GM19372 (cell line): Measurements from ENCODE around the gene GOLGA6L7.
"Not testable (repeated sequence)": the region's sequence is repeated elsewhere in the genome, so short reads cannot be mapped to it uniquely, and the experiment has no call there.

Experiments
- ATAC-seq: cut with Tn5 transposase; IDR thresholded peaks from one replicate; pipeline ENCODE4 v1.9.1; 2021; ENCODE audit warnings: mild to moderate bottlenecking, low read depth, moderate library complexity; ENCODE audit not compliant: unreplicated experiment

The GOLGA6L7 gene

GRCh38 chr15:28885128-28885629, 36.7 kb upstream of the GOLGA6L7 start:
- ATAC-seq, result no peak

DNA sequence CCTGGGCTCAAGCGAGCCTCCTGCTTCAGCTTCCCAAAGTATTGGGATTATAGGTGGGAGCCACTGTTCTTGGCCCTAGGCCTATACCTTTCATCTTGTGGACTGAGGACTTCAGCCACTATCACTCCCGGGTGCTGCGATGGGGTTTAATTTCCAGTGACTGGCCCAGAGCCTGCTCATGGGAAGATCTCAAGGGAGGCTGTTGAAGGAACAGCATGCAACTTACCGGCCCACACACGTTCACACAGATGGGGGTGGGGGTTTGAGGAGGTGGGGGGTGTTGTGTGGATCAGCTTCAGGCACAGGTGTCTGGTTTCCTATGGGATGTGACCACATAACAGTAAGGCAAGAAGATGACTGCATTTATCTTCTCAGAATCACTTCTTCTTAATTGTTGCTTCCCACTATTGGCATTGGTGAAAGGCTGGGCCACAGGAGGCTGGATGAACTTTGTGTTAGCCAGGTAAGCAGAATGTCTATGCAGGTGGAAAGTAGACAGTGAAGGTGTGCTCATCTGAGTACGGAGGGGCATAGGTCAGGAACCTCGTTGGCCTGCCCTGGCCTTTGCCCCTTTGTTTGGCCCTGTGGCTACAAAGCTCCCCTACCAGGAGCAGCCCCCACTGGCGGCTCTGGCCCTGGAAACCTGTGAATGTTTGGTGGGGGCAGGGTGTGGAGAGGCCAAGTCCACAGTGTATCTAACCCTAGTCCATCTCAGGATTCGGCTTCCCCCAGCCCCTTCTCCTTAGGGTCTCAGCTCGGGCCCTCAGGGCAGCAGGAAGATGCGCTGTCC, 35.9 kb upstream of the GOLGA6L7 start:
- ATAC-seq, result no peak

GRCh38 chr15:28881600-28881999, 33.2 kb upstream of the GOLGA6L7 start:
- ATAC-seq, result no peak

GRCh38 chr15:28881170-28881569, 32.7 kb upstream of the GOLGA6L7 start:
- ATAC-seq, result no peak

DNA sequence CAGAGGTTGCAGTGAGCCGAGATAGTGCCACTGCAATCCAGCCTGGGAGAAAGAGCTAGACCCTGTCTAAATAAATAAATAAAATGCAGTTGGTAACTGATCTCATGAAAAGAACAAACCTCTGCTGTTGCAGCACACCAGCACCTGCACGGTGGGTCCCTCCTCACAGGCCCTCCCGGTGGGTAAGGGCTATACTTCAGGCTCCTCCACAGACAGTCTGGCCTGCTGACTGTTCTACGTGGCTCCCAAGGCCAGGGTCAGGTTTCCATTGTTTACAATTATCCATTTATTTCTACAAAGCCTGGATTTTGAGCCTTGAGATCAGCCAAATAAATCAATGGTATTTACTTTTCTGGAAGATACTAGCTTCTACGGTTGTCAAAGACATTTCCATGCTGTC, 32.2 kb upstream of the GOLGA6L7 start:
- ATAC-seq, result no peak

GRCh38 chr15:28879551-28879950, 31.1 kb upstream of the GOLGA6L7 start:
- no peak for ATAC-seq

DNA sequence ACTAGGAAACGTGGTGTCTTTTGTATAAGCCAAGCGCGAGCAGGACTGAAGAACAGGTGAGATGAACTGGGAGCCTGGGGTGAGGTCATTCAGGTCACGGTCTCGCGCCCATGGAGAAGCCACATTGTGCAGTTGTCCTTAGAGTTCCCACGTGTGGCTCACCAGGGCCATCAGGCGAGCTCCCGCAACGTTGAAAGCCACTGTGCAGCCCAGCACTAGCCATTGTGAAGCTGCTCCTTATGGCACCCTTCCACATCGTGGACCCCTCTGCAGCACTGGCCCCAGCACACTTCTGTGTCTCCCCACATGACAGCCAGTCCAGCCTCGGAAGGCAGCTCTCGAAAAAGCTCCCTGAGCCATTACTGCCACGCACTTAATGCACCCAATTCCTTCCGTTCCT, 29.8 kb upstream of the GOLGA6L7 start:
- no peak for ATAC-seq

- no peak for ATAC-seq
These were observed 28.4 kb upstream of the GOLGA6L7 start for GRCh38 chr15:28876845-28877185.

DNA sequence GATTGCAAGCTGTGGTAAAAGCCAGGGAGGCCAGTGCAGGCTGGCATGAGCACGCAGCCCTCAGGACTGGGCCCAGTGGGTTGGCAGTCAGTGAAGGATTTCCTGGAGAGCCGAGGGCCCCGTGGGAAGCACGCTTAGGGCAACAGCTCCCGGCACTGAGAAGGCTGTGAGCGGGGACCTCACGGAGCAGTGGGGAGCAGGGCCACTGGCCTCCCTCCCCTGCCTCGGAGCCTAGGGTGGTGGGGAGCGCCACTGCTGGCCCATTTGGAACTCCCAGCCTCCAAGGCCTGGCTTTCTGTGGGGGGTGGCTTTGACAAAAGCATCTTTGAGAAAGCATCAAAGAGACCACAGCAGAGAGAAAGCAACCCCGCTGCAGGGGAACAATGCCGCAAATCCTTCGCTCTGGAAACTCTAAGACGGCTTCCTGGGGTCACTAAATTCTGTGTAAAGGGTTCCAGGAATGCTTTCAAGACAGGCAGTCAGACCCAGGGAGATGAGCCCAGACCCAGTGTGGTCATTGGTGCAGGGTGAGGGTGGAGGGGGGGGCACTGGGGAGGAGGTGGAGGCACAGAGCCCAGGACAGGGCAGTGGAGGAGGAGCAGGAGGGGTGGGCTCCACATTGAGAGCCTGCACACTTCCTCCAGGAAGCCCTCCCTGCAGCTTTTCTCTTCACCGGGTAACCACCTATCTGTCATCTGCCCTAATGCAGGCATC, 27.8 kb upstream of the GOLGA6L7 start:
- ATAC-seq, result no peak

DNA sequence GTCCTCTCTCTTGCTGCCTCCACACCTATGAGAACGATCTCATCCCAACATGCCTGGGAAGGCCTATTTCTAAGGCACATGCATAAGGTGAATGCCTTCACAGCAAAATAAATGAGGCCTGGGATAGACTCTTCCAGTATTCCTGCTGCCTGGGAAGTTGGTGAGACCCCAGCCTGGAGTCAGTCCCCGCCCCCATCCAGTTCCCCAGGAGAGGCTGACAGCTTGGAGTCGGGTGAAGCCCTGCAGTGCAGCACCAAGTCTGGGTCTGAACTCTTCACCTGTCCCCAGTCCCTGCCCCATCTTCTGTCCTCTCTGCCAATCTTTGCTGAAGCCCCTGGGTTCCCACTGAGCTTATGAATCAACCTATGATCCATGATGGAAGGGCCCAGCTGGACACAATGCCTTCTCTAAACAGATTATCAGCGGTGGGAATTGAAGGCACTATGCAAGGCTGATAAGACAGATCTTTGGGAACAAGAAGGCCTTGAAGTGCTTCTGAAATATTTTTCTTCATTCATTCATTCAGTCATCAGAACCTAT, 27.1 kb upstream of the GOLGA6L7 start:
- no peak for ATAC-seq

DNA sequence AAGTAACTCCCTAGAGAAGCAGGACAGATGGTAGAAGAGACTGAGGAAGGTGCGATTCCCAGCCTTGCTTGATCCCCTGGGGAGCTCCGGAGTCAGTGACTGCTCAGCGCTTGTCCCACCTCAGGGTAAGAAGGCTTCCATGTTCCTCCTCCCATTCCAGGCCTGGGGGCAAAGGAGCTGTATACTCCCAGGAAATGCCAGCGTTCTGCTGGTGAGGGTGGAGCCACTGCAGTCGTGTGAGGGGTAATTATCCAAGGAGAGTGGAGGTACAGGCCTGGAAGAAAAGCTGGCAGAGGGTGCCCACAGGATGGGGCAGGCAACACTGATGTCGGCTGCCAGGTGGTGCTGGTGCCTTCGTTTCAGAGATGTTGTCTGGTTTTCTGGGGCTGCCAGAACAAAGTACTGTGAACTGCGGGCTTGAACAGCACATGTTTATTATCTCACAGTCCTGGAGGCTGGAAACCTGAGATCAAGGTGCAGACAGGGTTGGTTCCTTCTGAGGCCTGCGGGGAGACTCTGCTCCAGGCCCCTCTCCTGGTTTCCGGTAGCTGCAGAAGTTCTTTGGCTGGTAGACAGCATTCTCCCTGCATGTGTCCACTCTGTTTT, 25.2 kb upstream of the GOLGA6L7 start:
- ATAC-seq, result no peak

DNA sequence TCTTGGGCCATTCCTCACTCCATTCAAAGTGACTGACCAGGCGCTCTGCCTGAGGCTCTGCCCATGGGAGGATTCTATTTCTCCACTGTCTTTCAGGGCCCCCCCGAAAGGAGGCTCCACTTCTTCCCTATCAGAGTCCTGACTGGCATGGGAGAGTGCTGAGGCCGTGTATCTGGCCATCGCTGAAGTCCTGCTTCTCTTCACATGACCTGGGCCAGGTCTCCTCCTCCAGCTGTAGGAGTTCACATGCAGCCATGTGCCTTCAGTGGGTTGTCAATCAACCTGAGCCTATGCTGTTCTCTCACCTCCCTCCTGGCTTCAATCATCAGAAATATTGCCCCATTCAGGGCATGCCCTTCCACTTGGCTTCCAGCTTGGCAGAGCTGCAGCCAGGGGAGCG, 24.6 kb upstream of the GOLGA6L7 start:
- ATAC-seq, result no peak

DNA sequence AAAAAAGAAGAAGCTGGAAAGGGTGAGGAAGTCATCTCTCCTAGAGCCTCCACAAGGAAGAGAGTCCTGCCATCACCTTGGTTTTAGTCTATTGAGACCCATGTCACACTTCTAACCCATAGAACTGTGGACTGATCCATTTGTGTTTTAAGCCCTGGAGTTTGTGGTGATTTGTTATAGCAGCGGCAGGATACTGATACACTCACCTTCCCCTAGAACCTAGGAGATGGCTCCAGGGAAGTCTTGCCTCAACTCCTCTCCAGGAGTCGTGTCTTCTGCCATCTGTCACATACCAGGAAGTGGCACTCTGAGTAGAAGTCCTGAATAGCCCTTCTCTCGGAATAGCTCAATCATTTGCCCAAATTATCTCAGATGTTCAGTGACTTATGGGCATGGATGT, 22.7 kb upstream of the GOLGA6L7 start:
- ATAC-seq, result no peak

- no peak for ATAC-seq
These were observed 20.4 kb upstream of the GOLGA6L7 start for GRCh38 chr15:28868744-28869345.

DNA sequence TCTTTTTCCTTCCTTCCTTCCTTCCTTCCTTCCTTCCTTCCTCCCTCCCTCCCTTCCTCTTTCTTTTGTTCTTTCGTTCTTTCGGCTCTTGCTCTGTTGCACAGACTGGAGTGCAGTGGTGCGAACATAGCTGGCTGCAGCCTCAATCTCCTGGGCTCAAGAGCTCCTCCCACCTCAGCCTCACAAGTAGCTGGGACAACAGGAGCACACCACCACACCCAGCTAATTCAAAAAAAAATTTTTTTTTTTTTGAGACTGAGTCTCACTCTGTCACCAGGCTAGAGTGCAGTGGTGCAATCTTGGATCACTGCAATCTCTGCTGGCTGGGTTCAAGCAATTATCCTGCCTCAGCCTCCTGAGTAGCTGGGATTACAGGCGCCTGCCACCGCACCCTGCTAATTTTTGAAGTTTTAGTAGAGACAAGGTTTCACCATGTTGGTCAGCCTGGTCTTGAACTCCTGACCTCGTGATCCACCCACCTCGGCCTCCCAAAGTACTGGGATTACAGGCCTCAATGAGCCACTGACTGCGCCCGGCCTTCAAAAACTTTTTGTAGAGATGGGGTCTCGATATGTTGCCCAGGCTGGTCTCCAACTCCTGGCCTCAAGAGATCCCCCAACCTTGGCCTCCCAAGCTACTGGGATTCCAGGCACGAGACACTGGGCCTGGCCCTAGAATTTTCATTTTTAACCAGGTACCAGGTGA, 13.3 kb upstream of the GOLGA6L7 start:
- not testable (repeated sequence) for ATAC-seq

GRCh38 chr15:28861031-28861534, 12.6 kb upstream of the GOLGA6L7 start:
- ATAC-seq, result no peak

DNA sequence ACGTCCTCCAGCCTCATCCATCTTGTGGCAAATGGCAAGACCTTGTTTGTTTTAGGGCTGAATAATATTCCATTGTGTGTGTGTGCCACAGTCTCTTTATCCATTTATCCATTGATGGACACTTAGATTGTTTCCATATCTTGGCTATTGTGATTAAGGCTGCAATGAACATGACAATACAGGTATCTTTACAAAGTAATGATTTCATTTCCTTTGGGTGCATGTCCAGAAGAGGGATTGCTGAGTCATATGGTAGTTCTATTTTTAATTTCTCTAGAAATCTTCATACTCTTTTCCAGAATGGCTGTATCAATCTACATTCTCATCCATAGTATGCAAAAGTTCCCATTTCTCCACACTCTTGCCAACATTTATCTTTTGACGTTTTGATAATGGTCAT, 6.1 kb upstream of the GOLGA6L7 start:
- not testable (repeated sequence) for ATAC-seq

DNA sequence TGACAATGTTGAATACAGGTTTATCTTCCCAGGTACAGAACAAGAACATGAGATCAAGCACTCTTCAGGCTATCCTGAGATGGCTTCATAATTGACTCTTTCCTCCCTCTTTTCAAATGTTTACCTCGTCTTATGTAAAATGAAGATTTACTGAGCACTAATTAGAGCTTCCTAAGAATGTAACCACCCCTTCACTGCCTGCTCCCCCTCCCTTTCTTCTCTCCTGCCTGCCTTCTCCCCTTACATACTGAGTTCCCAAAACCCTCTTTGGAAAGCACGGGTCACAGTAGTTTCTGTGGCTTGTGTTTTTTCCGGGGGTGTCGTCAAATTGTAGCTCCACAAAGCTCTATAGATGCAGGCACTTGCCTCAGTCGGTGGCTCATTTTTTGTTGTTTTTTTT, 5.2 kb upstream of the GOLGA6L7 start:
- ATAC-seq, result not testable (repeated sequence)

GRCh38 chr15:28849766-28850165, 1.3 kb upstream of the GOLGA6L7 start:
- not testable (repeated sequence) for ATAC-seq

- ATAC-seq, result not testable (repeated sequence)
These were observed 827 bp upstream of the GOLGA6L7 start for GRCh38 chr15:28849271-28849670.
